ENCODE results near the gene SAP25. TPM values are rescaled to one million over a fixed set of nuclear protein-coding genes. Genes with fewer than 3 reads are reported as not detected.

SAP25 gene
- total RNA-seq, 1 donor from 2014 or later = not detected

GRCh38 chr7:100583132-100584053, 9.7 kb upstream of the SAP25 start:
- Histone ChIP-seq H3K9ac (no peak overlapping the region), H4K20me1 (ENCODE audit: low read depth) (peaks cover 34% of the 10 kb centered on the region), H3K27me3 (no peaks in the 10 kb centered on the region), H2AFZ (replicated peaks) (no peak overlapping the region), H3K4me2 (peak overlapping the region; percentile 90), H3K27ac (no peak overlapping the region), H3K4me1 (peaks cover 22% of the 10 kb centered on the region), H3K79me2 (ENCODE audit: low read depth) (peaks cover 16% of the 10 kb centered on the region), H3K9me3 (ENCODE audit: low read depth) (no peaks in the 10 kb centered on the region), H3K36me3 (no peaks in the 10 kb centered on the region), H3F3A (ENCODE audit: low read depth) (peaks cover 26% of the 10 kb centered on the region), H3K4me3 (no peak overlapping the region)
- Mint-ChIP-seq H3K27ac (peak overlapping the region; percentile 62), H3K4me1 (peaks cover 26% of the 10 kb centered on the region), H3K27me3 (ENCODE audit: insufficient read depth, low read depth) (peaks cover 7% of the 10 kb centered on the region), H3K4me3 (peak overlapping the region; percentile 98), H3K36me3 (no peaks in the 10 kb centered on the region), H3K9me3 (no peaks in the 10 kb centered on the region)
- no peak for TF ChIP-seq CTCF (IDR thresholded peaks at IDR 0.05)
- TF ChIP-seq EZH2 (IDR thresholded peaks at IDR 0.05) = no peak
- no peak for TF ChIP-seq EZH2phosphoT487 (IDR thresholded peaks at IDR 0.05)
- no peak for DNase-seq (ENCODE audit: low spot score)

- H3K27ac Mint-ChIP-seq = peak overlapping the region; percentile 58
- Histone ChIP-seq H3K9ac (no peak overlapping the region), H3K4me2 (no peak overlapping the region), H3K27me3 (no peaks in the 10 kb centered on the region), H3K4me3 (no peak overlapping the region), H3K9me3 (ENCODE audit: low read depth) (no peaks in the 10 kb centered on the region), H3K79me2 (ENCODE audit: low read depth) (peaks cover 16% of the 10 kb centered on the region), H4K20me1 (ENCODE audit: low read depth) (peaks cover 34% of the 10 kb centered on the region), H3F3A (ENCODE audit: low read depth) (peaks cover 20% of the 10 kb centered on the region), H2AFZ (replicated peaks) (no peak overlapping the region), H3K4me1 (peaks cover 16% of the 10 kb centered on the region), H3K27ac (no peak overlapping the region), H3K36me3 (no peaks in the 10 kb centered on the region)
- H3K9me3 Mint-ChIP-seq = no peaks in the 10 kb centered on the region
- no peaks in the 10 kb centered on the region for H3K36me3 Mint-ChIP-seq
- H3K4me1 Mint-ChIP-seq = peaks cover 22% of the 10 kb centered on the region
- H3K4me3 Mint-ChIP-seq = peak overlapping the region; percentile 18
- H3K27me3 Mint-ChIP-seq (ENCODE audit: insufficient read depth, low read depth) = peaks cover 5% of the 10 kb centered on the region
- TF ChIP-seq EZH2phosphoT487 (IDR thresholded peaks at IDR 0.05) (no peak), CTCF (IDR thresholded peaks at IDR 0.05) (no peak), EZH2 (IDR thresholded peaks at IDR 0.05) (no peak)
- no peak for DNase-seq (ENCODE audit: low spot score)
Observed at GRCh38 chr7:100582650-100583049, 8.9 kb upstream of the SAP25 start.

GRCh38 chr7:100582041-100582579, 8.4 kb upstream of the SAP25 start:
- Mint-ChIP-seq H3K4me1 (peaks cover 22% of the 10 kb centered on the region), H3K27me3 (ENCODE audit: insufficient read depth, low read depth) (peaks cover 5% of the 10 kb centered on the region), H3K36me3 (no peaks in the 10 kb centered on the region), H3K27ac (no peak overlapping the region), H3K4me3 (no peak overlapping the region), H3K9me3 (no peaks in the 10 kb centered on the region)
- H3K4me1 ChIP-seq = peaks cover 16% of the 10 kb centered on the region
- no peaks in the 10 kb centered on the region for H3K36me3 ChIP-seq
- no peak for DNase-seq (ENCODE audit: low spot score)
- TF ChIP-seq EZH2 (IDR thresholded peaks at IDR 0.05) (no peak), CTCF (IDR thresholded peaks at IDR 0.05) (no peak), EZH2phosphoT487 (IDR thresholded peaks at IDR 0.05) (no peak)
- H3K9me3 ChIP-seq (ENCODE audit: low read depth) = no peaks in the 10 kb centered on the region
- H3K79me2 ChIP-seq (ENCODE audit: low read depth) = peaks cover 16% of the 10 kb centered on the region
- no peaks in the 10 kb centered on the region for H3K27me3 ChIP-seq
- no peak overlapping the region for H3K27ac ChIP-seq
- H2AFZ ChIP-seq (replicated peaks) = no peak overlapping the region
- peaks cover 20% of the 10 kb centered on the region for H3F3A ChIP-seq (ENCODE audit: low read depth)
- H3K4me2 ChIP-seq = no peak overlapping the region
- H4K20me1 ChIP-seq (ENCODE audit: low read depth) = peaks cover 34% of the 10 kb centered on the region
- H3K4me3 ChIP-seq = no peak overlapping the region
- H3K9ac ChIP-seq = no peak overlapping the region

Measured in neural progenitor cell (in vitro differentiated cells).